ENCODE data around the gene PTH2R. TPM values are rescaled to one million over a fixed set of nuclear protein-coding genes. Genes with fewer than 3 reads are reported as not detected.
"Not testable (repeated sequence)": the region's sequence is repeated elsewhere in the genome, so short reads cannot be mapped to it uniquely, and the experiment has no call there.

The PTH2R gene
- total RNA-seq, 1 experiment from 2014 or later, result not detected

DNA sequence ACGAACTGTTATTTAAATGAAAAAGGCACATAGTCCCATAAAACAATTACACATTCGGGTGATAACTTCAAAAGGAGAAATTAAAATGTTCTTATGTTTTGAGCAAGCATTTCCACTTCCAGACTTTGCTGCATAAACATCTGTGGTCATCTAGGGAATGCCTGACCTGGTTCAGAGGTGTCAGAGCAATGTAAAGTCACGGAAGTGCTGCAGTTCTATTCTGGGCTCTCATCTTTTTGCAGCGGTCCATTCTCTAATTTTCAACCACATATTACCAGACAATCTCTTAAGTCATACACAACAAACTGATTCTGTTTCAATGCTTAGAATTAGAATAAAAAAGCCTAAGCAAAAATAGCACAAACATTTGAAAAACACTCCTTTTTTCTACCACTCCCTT lies 22.0 kb upstream of the PTH2R start:
- ChIA-PET CTCF (no interaction called here), POLR2A (ENCODE audit: unreplicated experiment) (no interaction called here)
- H3K36me3 ChIP-seq (ENCODE audit: low read depth), result no peaks in the 10 kb centered on the region
- no peaks in the 10 kb centered on the region for H3K27me3 ChIP-seq (ENCODE audit: insufficient read depth, low read depth)
- H3F3A ChIP-seq (ENCODE audit: insufficient read depth, low read depth), result no peaks in the 10 kb centered on the region
- no peak overlapping the region for H3K4me2 ChIP-seq
- no peaks in the 10 kb centered on the region for H3K9me3 ChIP-seq (ENCODE audit: insufficient read depth, low read depth)
- no peak overlapping the region for H2AFZ ChIP-seq
- intact Hi-C loops (cut with micrococcal nuclease; ENCODE audit: unreplicated experiment), result no loop called here
- no TSS peak for BruUV-seq (replicated peaks)
- H3K4me3 ChIP-seq, result no peak overlapping the region
- H3K9me2 ChIP-seq (ENCODE audit: insufficient read depth), result no peaks in the 10 kb centered on the region
- no peak for DNase-seq
- H4K20me1 ChIP-seq (ENCODE audit: insufficient read depth), result no peaks in the 10 kb centered on the region
- TF ChIP-seq, protein P1, sequence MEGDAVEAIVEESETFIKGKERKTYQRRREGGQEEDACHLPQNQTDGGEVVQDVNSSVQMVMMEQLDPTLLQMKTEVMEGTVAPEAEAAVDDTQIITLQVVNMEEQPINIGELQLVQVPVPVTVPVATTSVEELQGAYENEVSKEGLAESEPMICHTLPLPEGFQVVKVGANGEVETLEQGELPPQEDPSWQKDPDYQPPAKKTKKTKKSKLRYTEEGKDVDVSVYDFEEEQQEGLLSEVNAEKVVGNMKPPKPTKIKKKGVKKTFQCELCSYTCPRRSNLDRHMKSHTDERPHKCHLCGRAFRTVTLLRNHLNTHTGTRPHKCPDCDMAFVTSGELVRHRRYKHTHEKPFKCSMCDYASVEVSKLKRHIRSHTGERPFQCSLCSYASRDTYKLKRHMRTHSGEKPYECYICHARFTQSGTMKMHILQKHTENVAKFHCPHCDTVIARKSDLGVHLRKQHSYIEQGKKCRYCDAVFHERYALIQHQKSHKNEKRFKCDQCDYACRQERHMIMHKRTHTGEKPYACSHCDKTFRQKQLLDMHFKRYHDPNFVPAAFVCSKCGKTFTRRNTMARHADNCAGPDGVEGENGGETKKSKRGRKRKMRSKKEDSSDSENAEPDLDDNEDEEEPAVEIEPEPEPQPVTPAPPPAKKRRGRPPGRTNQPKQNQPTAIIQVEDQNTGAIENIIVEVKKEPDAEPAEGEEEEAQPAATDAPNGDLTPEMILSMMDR (conservative IDR thresholded peaks at IDR 0.05), result no peak
- no peak for TF ChIP-seq EZH2 (IDR thresholded peaks at IDR 0.05; ENCODE audit: low read depth)
- H3K79me2 ChIP-seq (ENCODE audit: low read depth), result no peaks in the 10 kb centered on the region
- no peak overlapping the region for H3K27ac ChIP-seq
- no peaks in the 10 kb centered on the region for H3K4me1 ChIP-seq (replicated peaks; ENCODE audit: insufficient read depth)

DNA sequence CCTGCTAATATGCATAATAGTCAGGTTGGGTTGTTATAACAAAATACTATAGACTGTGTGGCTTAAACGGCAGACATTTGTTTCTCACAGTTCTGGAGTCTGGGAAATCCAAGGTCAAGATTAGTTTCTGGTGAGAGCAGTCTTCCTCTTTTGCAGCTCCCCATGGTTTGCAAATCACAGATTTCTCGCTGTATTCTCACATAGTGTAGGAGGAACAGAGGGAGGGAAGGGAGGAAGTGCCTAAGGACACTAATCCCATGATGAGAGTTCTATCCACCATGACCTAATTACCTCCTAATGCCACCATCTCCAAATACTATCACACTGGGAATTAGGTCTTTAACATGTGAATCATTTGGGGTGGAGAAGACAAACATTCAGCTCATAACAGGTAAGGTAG lies 20.1 kb upstream of the PTH2R start:
- no peaks in the 10 kb centered on the region for H3K36me3 ChIP-seq (ENCODE audit: low read depth)
- BruUV-seq (replicated peaks), result no TSS peak
- no peak for DNase-seq
- no peaks in the 10 kb centered on the region for H3K79me2 ChIP-seq (ENCODE audit: low read depth)
- H4K20me1 ChIP-seq (ENCODE audit: insufficient read depth), result no peaks in the 10 kb centered on the region
- no peak overlapping the region for H2AFZ ChIP-seq
- POLR2A ChIA-PET (ENCODE audit: unreplicated experiment), result no interaction called here
- no peak overlapping the region for H3K4me3 ChIP-seq
- CTCF ChIA-PET, result no interaction called here
- H3K9me2 ChIP-seq (ENCODE audit: insufficient read depth), result no peaks in the 10 kb centered on the region
- no peak overlapping the region for H3K27ac ChIP-seq
- H3K4me1 ChIP-seq (replicated peaks; ENCODE audit: insufficient read depth), result no peaks in the 10 kb centered on the region
- no peak overlapping the region for H3K4me2 ChIP-seq
- TF ChIP-seq, protein P1 (conservative IDR thresholded peaks at IDR 0.05), result no peak
- TF ChIP-seq EZH2 (IDR thresholded peaks at IDR 0.05; ENCODE audit: low read depth), result no peak
- no peaks in the 10 kb centered on the region for H3K9me3 ChIP-seq (ENCODE audit: insufficient read depth, low read depth)
- no peaks in the 10 kb centered on the region for H3F3A ChIP-seq (ENCODE audit: insufficient read depth, low read depth)
- H3K27me3 ChIP-seq (ENCODE audit: insufficient read depth, low read depth), result no peaks in the 10 kb centered on the region
- intact Hi-C loops (cut with micrococcal nuclease; ENCODE audit: unreplicated experiment), result no loop called here

DNA sequence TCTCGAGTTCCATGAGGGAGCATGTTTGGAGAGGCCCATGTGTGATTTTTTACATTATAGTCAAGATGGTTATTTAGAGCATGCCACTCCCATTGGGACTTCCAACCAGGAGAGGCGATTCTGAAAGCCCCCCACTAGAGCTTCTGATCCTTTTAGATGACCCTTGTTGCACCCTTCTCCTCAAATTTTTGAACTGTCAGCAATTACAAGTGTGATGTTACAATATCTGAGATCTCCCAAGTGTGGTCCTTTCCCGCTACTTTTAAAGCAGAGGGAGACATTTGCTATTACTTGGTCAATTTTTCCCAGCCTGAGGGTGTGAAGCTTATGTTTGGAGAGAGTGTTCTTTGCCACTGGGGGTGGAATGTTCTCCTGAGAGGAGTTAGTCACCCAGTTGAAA lies 16.7 kb upstream of the PTH2R start:
- H3K27me3 ChIP-seq (ENCODE audit: insufficient read depth, low read depth), result no peaks in the 10 kb centered on the region
- ChIA-PET CTCF (interaction anchor here (0.5 kb wide), 1 partner anchor 698 kb away, joined by 5 read pairs; no protein-coding TSS in a partner anchor), POLR2A (ENCODE audit: unreplicated experiment) (no interaction called here)
- no peaks in the 10 kb centered on the region for H3K9me2 ChIP-seq (ENCODE audit: insufficient read depth)
- TF ChIP-seq EZH2 (IDR thresholded peaks at IDR 0.05; ENCODE audit: low read depth), result no peak
- no peak overlapping the region for H3K27ac ChIP-seq
- no peaks in the 10 kb centered on the region for H4K20me1 ChIP-seq (ENCODE audit: insufficient read depth)
- H3K4me3 ChIP-seq, result no peak overlapping the region
- BruUV-seq (replicated peaks), result no TSS peak
- no peaks in the 10 kb centered on the region for H3K36me3 ChIP-seq (ENCODE audit: low read depth)
- H3K9me3 ChIP-seq (ENCODE audit: insufficient read depth, low read depth), result no peaks in the 10 kb centered on the region
- no peak overlapping the region for H2AFZ ChIP-seq
- H3K4me2 ChIP-seq, result no peak overlapping the region
- no peaks in the 10 kb centered on the region for H3K4me1 ChIP-seq (replicated peaks; ENCODE audit: insufficient read depth)
- H3K79me2 ChIP-seq (ENCODE audit: low read depth), result no peaks in the 10 kb centered on the region
- no peaks in the 10 kb centered on the region for H3F3A ChIP-seq (ENCODE audit: insufficient read depth, low read depth)
- intact Hi-C loops (cut with micrococcal nuclease; ENCODE audit: unreplicated experiment), result loop anchor here (10.0 kb wide), 1 partner anchor 1805 kb away; no protein-coding TSS in a partner anchor
- no peak for DNase-seq

DNA sequence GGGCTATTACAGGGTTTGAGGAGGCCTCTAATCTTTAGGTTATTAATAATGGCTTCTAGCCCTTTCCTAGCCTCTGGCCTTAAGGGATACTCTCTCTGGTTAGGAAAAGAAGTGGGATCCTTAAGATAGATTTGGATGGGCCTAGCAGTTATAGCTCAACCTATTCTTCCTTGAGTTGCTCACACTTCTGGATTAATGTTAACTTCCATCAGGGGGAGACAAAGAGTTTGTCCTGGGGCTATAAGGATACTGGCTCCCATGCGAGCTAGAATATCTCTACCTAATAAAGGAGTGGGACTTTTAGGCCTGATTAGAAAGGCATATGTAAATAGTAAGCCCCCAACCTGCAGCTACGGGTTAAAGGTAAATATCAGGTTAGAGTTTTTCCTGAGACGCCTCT lies 14.3 kb upstream of the PTH2R start:
- Histone ChIP-seq H3K4me2 (no peak overlapping the region), H3K27me3 (ENCODE audit: insufficient read depth, low read depth) (no peaks in the 10 kb centered on the region), H3K27ac (no peak overlapping the region), H3K4me1 (replicated peaks; ENCODE audit: insufficient read depth) (no peaks in the 10 kb centered on the region), H4K20me1 (ENCODE audit: insufficient read depth) (no peaks in the 10 kb centered on the region), H3K9me2 (ENCODE audit: insufficient read depth) (no peaks in the 10 kb centered on the region), H3K4me3 (no peak overlapping the region), H3F3A (ENCODE audit: insufficient read depth, low read depth) (no peaks in the 10 kb centered on the region), H3K79me2 (ENCODE audit: low read depth) (no peaks in the 10 kb centered on the region), H2AFZ (no peak overlapping the region), H3K36me3 (ENCODE audit: low read depth) (no peaks in the 10 kb centered on the region), H3K9me3 (ENCODE audit: insufficient read depth, low read depth) (no peaks in the 10 kb centered on the region)
- no TSS peak for BruUV-seq (replicated peaks)
- ChIA-PET CTCF (no interaction called here), POLR2A (ENCODE audit: unreplicated experiment) (interaction anchor here (0.6 kb wide), 1 partner anchor 378 kb away, joined by 5 read pairs; no protein-coding TSS in a partner anchor)
- DNase-seq, result no peak
- intact Hi-C loops (cut with micrococcal nuclease; ENCODE audit: unreplicated experiment), result loop anchor here (10.0 kb wide), 1 partner anchor 1803 kb away; no protein-coding TSS in a partner anchor
- TF ChIP-seq, protein P1 (conservative IDR thresholded peaks at IDR 0.05), result no peak
- TF ChIP-seq EZH2 (IDR thresholded peaks at IDR 0.05; ENCODE audit: low read depth), result no peak

DNA sequence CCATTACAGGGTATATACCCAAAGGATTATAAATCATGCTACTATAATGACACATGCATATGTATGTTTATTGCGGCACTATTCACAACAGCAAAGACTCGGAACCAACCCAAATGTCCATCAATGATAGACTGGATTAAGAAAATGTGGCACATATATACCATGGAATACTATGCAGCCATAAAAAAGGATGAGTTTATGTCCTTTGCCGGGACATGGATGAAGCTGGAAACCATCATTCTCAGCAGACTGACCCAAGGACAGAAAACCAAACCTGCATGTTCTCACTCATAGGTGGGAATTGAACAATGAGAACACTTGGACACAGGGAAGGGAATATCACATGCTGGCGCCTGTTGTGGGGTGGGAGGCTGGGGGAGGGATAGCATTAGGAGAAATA lies 9.8 kb upstream of the PTH2R start:
- H3K27ac ChIP-seq; H3K9me3 ChIP-seq (ENCODE audit: insufficient read depth, low read depth); H3K4me2 ChIP-seq; CTCF ChIA-PET; H2AFZ ChIP-seq; H3K27me3 ChIP-seq (ENCODE audit: insufficient read depth, low read depth); POLR2A ChIA-PET (ENCODE audit: unreplicated experiment); H3K79me2 ChIP-seq (ENCODE audit: low read depth); DNase-seq; H3K4me3 ChIP-seq; H4K20me1 ChIP-seq (ENCODE audit: insufficient read depth); H3K36me3 ChIP-seq (ENCODE audit: low read depth); H3K9me2 ChIP-seq (ENCODE audit: insufficient read depth); BruUV-seq (replicated peaks); H3F3A ChIP-seq (ENCODE audit: insufficient read depth, low read depth): not testable (repeated sequence)
- intact Hi-C loops (cut with micrococcal nuclease; ENCODE audit: unreplicated experiment), result loop anchor here (5.0 to 10.0 kb wide), 2 partner anchors 936 to 1798 kb away; no protein-coding TSS in a partner anchor
- H3K4me1 ChIP-seq (replicated peaks; ENCODE audit: insufficient read depth), result peaks cover 14% of the 10 kb centered on the region; the same call in 1 of the 2 replicates

All from PC-9 (cell line).